Heart left ventricle (tissue), 16 donors: ENCODE measurements around the gene ANKS4B. TPM values are rescaled to one million over a fixed set of nuclear protein-coding genes. Genes with fewer than 3 reads are reported as not detected.

Experiments
- ATAC-seq, 4 donors: fragments of 200-7000 bp; cut with Tn5 transposase; one replicate each; pipeline ENCODE4 v1.9.1; 2020 to 2022; ENCODE audit warnings: moderate library complexity in 4 of 4, mild to moderate bottlenecking in 3 of 4, moderate number of reproducible peaks in 1 of 4
- DNase-seq, 5 donors: peaks; one replicate each; pipeline ENCODE4 v3.0.0-alpha.2; 2020
- H3K27ac ChIP-seq, 12 donors: fragments of 200-600 bp; sonication (generic) in 4 of 12; one replicate each; pipeline versions ENCODE4 v1.5.0 to v1.8.0; 2016 to 2022; ENCODE audit warnings: mild to moderate bottlenecking in 2 of 12
- H3K27me3 ChIP-seq, 9 donors: fragments of 200-600 bp; sonication (generic) in 2 of 9; one replicate each; pipeline versions ENCODE4 v1.5.1 to v1.8.0; 2016 to 2022; ENCODE audit warnings: mild to moderate bottlenecking in 3 of 9
- H3K36me3 ChIP-seq, 9 donors: fragments of 200-600 bp; sonication (generic) in 2 of 9; one replicate each; pipeline versions ENCODE4 v1.5.0 to v1.8.0; 2018 to 2022; ENCODE audit warnings: mild to moderate bottlenecking in 2 of 9
- H3K4me1 ChIP-seq, 12 donors: fragments of 200-600 bp; sonication (generic) in 4 of 12; one replicate each; pipeline versions ENCODE4 v1.5.0 to v1.8.0; 2016 to 2022; ENCODE audit warnings: mild to moderate bottlenecking in 3 of 12
- H3K4me3 ChIP-seq, 12 donors: fragments of 200-600 bp; sonication (generic) in 4 of 12; one replicate each; pipeline versions ENCODE4 v1.5.0 to v1.8.0; 2017 to 2022; ENCODE audit warnings: mild to moderate bottlenecking in 9 of 12, moderate library complexity in 4 of 12
- H3K9me3 ChIP-seq, 12 donors: fragments of 200-600 bp; sonication (generic) in 4 of 12; one replicate each; pipeline versions ENCODE4 v1.5.0 to v1.8.0; 2016 to 2022; ENCODE audit warnings: mild to moderate bottlenecking in 1 of 12
- CTCF ChIP-seq, 12 donors: fragments of 200-600 bp; sonication (generic) in 4 of 12; IDR thresholded peaks; one replicate each; pipeline versions ENCODE4 v1.5.0 to v1.8.0; 2018 to 2022; ENCODE audit warnings: antibody characterized with exemption in 12 of 12, mild to moderate bottlenecking in 5 of 12
- POLR2A ChIP-seq, 2 donors: fragments of 450-650 bp; IDR thresholded peaks; one replicate each; pipeline ENCODE4 v1.6.1; 2017; ENCODE audit warnings: antibody characterized with exemption in 2 of 2, mild to moderate bottlenecking in 2 of 2, moderate library complexity in 2 of 2
- WGBS, 4 donors: extraction: QIAGEN DNeasy Blood & Tissue Kit in 2 of 4; methylation state at CpG; one replicate each; pipeline versions ENCODE4 v1.1.5 to v1.1.7; 2013 to 2018; 5-methylcytosine and 5-hydroxymethylcytosine counted together
- intact Hi-C, 10 donors: fragments of 100-400 bp; cut with DNase I; formaldehyde crosslinking; loops; one replicate each; pipeline versions ENCODE4 v1.11.1 to v1.14.2; 2022
- polyA plus RNA-seq, 2 donors: library from polyadenylated mRNA; stranded (reverse); fragments of 200-250 nt; gene quantifications; one replicate each; pipeline ENCODE4 v1.2.3, GENCODE V29; 2013
- total RNA-seq, 9 donors: library from RNA; depleted of rRNA in 2 of 9; stranded (reverse); fragments of >200 nt in 2 of 9; fragmentation: NEBNext Ultra II Directional in 3 of 9; extraction: Animal tissue kit (Norgen Biotek cat#: 25700) in 3 of 9; gene quantifications; one replicate each; pipeline versions ENCODE4 v1.1.0 to v1.2.4, GENCODE V29; 2016 to 2023
- donor health status: ischemic (EF 13 %, LVEDD 7.1; RV severe dilation, severe dysfunction).
- donor health status: healthy with polysubstance abuse.
- donor health status: DM: no; HTN: yes; CAD: no.
- donor health status: DM: no; HTN: no; CAD: no.
- donor health status: ischemic (EF 25% LVEDD 6.9; RV normal size, moderate dysfunction).
- donor health status: ischemic (EF 25% LVEDD 5.7; RV mildly dilated, moderate dysfunction).
- donor health status: healthy.
- donor health status: DM: yes; HTN: yes; CAD: no.
- donor health status: ischemic (EF 35%, LVEDD 5.7; RV mildly dilated, moderate dysfunction).
- donor health status: nonischemic (EF 11% LVEDD 7.7; RV severe dilation, severe dysfunction).
- donor health status: DM: yes; HTN: yes; CAD: no.
- donor health status: PGD.
- donor health status: ischemic (EF 29% LVEDD 5.4; RV normal size, mild dysfunction).
- donor health status: nonischemic (EF 23%, LVEDD 6.1; RV moderate dilation, normal function).

The ANKS4B gene
- total and polyA plus RNA-seq, 11 donors, result not detected

- ATAC-seq (no peak), DNase-seq (no peak)
- intact Hi-C loops, result no loop called here
- peaks cover 0 to 18% (median 0%) of the 10 kb centered on the region in 9 donors for H3K27me3 ChIP-seq
- H3K36me3 ChIP-seq, result no peaks in the 10 kb centered on the region
- no peak overlapping the region for H3K4me3 ChIP-seq
- H3K4me1 ChIP-seq, result no peaks in the 10 kb centered on the region
- H3K9me3 ChIP-seq, result no peaks in the 10 kb centered on the region
- TF ChIP-seq CTCF (IDR thresholded peaks at IDR 0.05) (no peak), POLR2A (IDR thresholded peaks at IDR 0.05) (no peak)
- H3K27ac ChIP-seq, result no peak overlapping the region
- WGBS, 4 donors, result 74 to 77% (median 76%) methylated on average over 9 of the region's 9 CpGs
Measured at GRCh38 chr16:21223787-21224186, 9.7 kb upstream of the ANKS4B start.

- H3K9me3 ChIP-seq, result no peaks in the 10 kb centered on the region
- no peak for DNase-seq
- TF ChIP-seq CTCF (IDR thresholded peaks at IDR 0.05), result no peak
- TF ChIP-seq POLR2A (IDR thresholded peaks at IDR 0.05), result no peak
- no peak for ATAC-seq
- peaks cover 0 to 14% (median 0%) of the 10 kb centered on the region in 9 donors for H3K27me3 ChIP-seq
- 71 to 88% (median 78%) methylated on average over 2 of the region's 2 CpGs for WGBS, 4 donors
- no peak overlapping the region for H3K27ac ChIP-seq
- H3K36me3 ChIP-seq, result no peaks in the 10 kb centered on the region
- intact Hi-C loops, result no loop called here
- H3K4me1 ChIP-seq, result no peaks in the 10 kb centered on the region
- no peak overlapping the region for H3K4me3 ChIP-seq
Measured at GRCh38 chr16:21224800-21225199, 8.7 kb upstream of the ANKS4B start.

GRCh38 chr16:21226749-21227148, 6.8 kb upstream of the ANKS4B start:
- no peaks in the 10 kb centered on the region for H3K9me3 ChIP-seq
- no peak for ATAC-seq
- intact Hi-C loops, result no loop called here

GRCh38 chr16:21227866-21228265, 5.6 kb upstream of the ANKS4B start:
- no peak for DNase-seq
- intact Hi-C loops, result no loop called here
- Histone ChIP-seq H3K27me3 (peaks cover 0 to 18% (median 0%) of the 10 kb centered on the region in 9 donors), H3K9me3 (no peaks in the 10 kb centered on the region), H3K36me3 (no peaks in the 10 kb centered on the region), H3K4me1 (no peaks in the 10 kb centered on the region), H3K4me3 (no peak overlapping the region), H3K27ac (no peak overlapping the region)
- ATAC-seq, result no peak
- TF ChIP-seq POLR2A (IDR thresholded peaks at IDR 0.05) (no peak), CTCF (IDR thresholded peaks at IDR 0.05) (no peak)

More at GRCh38 chr16:21226749-21227148, 6.8 kb upstream of the ANKS4B start:
- Histone ChIP-seq H3K4me1 (no peaks in the 10 kb centered on the region), H3K4me3 (no peak overlapping the region), H3K36me3 (no peaks in the 10 kb centered on the region), H3K27ac (no peak overlapping the region), H3K27me3 (peaks cover 0 to 14% (median 0%) of the 10 kb centered on the region in 9 donors)
- DNase-seq, result no peak
- TF ChIP-seq POLR2A (IDR thresholded peaks at IDR 0.05) (no peak), CTCF (IDR thresholded peaks at IDR 0.05) (no peak)
